OCI-LY3 (cell line): Measurements from ENCODE around the gene LSMEM2.
A peak's percentile ranks its signal among the peaks of the same experiment; 100 is the strongest.

Experiments used
- CTCF ChIP-seq: fragments of 200-600, 300-600 bp; sonication (generic); IDR thresholded peaks from 2 replicates; pipeline ENCODE4 v1.5.1; 2014; ENCODE audit warnings: antibody characterized with exemption, low read length, low read depth
- EZH2phosphoT487 ChIP-seq: fragments of 200-600 bp; shearing (Covaris generic); IDR thresholded peaks from 2 replicates; pipeline ENCODE4 v1.6.1; 2018; ENCODE audit warnings: antibody characterized with exemption, mixed run types, low read depth

GRCh38 chr3:50256978-50257890 lies 21.7 kb upstream of the LSMEM2 start:
- TF ChIP-seq EZH2phosphoT487 (no peak), CTCF (peak; percentile 39)
